GM21447 (cell line): Measurements from ENCODE around the gene FAM53A.

ENCODE experiments used
- ATAC-seq: cut with Tn5 transposase; IDR thresholded peaks from one replicate; pipeline ENCODE4 v1.9.1; 2021; ENCODE audit not compliant: unreplicated experiment

Gene FAM53A

GRCh38 chr4:1661695-1662094 lies 22.4 kb downstream of the FAM53A start:
- ATAC-seq = no peak

GRCh38 chr4:1660948-1661677 lies 23.0 kb downstream of the FAM53A start:
- no peak for ATAC-seq

- ATAC-seq = no peak
Measured at GRCh38 chr4:1659104-1660043, 24.7 kb downstream of the FAM53A start.

DNA sequence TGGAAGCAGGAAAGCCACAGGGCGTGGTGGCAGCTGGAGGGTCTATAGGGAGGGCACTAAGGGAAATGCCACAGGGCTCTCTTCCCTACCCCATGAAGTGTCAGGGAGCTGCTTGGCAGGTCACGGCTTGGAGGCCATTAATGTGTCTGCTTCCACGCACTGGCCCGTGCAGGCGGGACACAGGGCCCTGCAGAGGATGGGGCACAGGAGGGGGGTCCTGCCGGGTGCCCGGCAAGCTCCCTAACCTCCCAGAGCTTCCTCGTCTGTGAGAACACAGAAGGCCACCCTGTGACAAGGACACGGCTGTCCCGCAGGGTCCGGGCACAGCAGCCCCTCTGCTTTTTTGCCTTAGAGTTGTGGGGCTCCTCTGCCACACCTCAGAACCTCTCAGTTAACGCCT lies 25.5 kb downstream of the FAM53A start:
- no peak for ATAC-seq

GRCh38 chr4:1658146-1658545 lies 26.0 kb downstream of the FAM53A start:
- ATAC-seq = no peak

- no peak for ATAC-seq
Measured at GRCh38 chr4:1656986-1657385, 27.1 kb downstream of the FAM53A start.

DNA sequence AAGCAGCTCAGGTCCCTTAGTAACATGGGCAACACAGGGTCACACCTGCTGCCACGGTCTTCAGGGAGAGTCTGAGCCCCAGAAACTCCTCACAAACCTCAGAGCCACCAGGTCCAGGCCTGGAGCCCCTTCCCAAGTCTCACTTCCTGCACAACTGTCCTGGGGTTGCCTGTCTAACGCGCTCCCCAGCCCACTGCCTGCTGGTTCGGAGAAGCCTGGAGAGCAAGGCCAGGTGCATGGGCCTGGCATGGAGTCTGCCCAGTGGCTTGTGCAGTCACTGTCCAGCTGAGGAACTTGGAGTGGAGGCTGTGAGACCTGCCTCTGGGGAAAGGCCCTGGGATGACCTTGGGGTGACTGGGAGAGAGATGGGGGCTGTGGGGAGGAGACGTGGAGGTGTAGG lies 28.0 kb downstream of the FAM53A start:
- no peak for ATAC-seq

GRCh38 chr4:1655676-1656075 lies 28.4 kb downstream of the FAM53A start:
- ATAC-seq = no peak

DNA sequence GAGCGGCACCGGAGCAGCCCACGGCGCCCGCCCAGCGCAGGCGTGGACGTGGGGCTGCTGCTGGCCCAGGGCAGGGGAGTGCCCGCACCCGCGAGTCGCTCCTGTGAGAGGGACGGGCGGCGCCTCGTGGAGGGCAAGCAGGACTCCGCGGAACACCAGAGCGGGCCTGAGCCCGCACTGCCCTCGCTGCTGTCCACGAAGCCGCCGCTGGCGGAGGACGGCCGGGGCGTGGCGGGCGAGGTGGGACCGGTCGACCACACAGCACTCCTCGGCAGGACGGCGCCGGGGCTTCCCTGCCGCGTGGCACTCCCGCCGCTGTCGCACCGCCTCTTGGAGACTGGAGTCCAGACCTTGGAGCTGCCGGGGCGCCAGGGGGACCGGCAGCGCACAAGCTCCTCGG lies 29.0 kb downstream of the FAM53A start:
- no peak for ATAC-seq

- no peak for ATAC-seq
Measured at GRCh38 chr4:1654216-1654955, 29.7 kb downstream of the FAM53A start.

- no peak for ATAC-seq
Measured at GRCh38 chr4:1653776-1654175, 30.3 kb downstream of the FAM53A start.

DNA sequence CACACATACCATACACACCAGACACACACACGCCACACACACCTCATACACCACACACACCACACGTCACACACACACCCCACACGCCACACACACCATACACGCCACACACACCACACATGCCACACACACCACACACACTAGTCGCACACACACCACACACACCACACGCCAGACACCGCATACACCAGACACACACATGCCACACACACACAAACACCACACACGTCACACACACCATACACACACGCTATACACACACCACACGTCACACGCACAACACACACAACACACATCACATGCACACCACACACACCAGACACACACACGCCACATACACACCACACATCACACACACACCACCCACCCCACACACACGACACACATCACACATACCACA lies 32.0 kb downstream of the FAM53A start:
- no peak for ATAC-seq

DNA sequence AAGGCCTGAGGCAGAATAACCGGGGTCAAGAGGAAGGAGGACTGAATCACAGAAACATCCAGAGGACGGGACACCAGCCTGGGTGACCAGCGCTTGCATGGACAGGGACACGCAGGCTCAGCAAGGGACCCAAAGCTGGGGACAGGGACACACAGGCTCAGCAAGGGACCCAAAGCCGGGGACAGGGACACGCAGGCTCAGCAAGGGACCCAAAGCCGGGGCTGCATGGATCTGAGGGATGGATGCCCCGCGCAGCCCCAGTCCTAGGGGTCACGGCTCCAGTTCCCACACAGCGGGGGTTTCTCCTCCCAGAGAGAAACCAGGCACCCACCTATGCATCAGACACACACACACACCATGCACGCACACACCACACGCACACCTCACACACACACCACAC lies 32.5 kb downstream of the FAM53A start:
- ATAC-seq = no peak

GRCh38 chr4:1648962-1649361 lies 35.2 kb downstream of the FAM53A start:
- ATAC-seq = no peak

- ATAC-seq = no peak
Measured at GRCh38 chr4:1647432-1647831, 36.7 kb downstream of the FAM53A start.

DNA sequence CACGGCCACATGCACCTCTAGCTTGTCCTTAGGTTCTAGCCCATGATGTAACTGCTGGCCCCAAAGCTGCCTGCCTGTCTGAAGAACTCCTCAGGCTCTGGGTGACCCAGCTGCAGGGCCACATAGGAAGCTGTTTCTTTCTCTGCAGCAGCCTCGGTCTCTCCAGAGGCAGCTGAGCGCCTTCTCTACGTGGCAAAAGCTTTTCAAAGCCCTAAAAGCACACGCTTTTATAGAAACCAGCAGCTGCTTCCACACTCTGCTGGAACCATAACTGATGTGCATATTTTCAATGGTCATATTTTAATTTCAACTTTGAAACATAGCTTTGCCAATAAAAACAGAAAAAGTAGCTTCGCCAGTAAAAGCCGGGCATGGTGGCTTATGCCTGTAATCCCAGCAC lies 37.4 kb downstream of the FAM53A start:
- no peak for ATAC-seq

GRCh38 chr4:1644891-1645657 lies 39.0 kb downstream of the FAM53A start:
- no peak for ATAC-seq

DNA sequence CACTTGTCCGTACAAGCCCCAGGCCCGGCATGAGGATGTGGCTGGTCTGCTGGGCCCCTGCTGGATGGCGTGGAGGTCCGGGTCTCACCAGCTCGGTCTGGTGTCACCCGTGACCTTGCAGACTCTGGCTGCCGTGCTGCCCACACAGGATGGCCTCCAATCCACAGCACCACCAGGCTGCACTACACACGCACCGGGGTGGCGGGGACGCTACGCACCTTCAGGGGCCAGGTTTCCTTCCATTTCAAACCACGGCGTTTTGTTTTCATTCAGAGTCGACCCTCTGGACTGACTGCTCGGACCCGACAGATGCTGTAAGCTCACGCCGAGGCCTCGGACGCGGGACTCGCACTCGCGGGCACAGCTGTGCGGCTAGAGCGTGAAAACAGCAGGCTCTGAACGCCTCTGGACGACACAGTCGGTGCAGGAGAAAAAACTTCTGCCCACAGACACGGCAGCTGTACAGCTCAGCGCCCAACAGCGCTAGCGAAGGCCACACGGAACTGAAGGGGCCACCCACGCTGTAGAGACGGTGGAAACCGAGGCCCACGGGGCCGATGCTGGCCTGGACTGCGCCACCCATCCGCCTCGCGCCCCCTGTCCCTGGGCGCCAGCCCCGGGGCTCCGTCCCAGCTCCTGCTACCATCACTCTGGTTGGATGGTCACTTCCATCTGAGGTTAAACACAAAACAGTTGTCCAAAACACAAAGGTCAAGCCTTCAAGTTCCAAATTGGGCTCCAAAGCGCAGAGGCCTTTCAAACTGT lies 40.0 kb downstream of the FAM53A start:
- no peak for ATAC-seq

DNA sequence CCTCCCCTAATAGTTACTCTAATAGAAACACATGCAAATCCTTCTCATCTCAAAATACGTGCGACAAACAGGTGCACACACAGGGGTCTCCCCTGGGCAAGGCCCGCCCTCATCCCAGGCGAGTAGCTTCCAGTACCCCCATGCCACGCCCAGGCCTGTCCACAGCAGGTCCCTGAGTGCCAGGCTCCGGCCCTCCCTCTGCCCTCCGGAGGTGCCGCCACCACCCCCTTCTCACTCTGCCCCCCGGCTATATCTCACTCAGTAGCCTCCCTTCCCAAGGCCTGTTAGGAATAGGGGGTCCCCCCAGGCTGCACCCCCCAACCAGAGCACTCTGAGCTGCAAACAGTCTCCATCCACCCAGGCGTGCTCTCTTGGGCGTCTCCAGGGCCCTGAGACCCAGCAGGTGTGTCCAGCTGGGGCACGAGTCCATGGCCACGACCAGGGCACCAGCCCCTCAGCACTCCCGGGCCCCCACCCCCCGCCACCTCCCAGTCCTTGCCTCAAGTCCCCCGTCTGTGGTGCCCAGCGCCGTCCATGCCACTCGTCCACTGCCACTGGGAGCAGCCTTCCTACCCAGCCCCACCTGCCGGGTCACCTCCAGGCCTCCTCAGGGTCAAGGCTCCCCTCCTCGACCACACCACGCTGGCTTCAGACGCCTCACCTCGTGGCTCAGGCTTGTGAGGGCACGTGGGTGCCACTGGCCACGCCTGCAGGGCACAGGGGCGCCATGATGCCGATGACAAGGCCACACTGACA lies 41.7 kb downstream of the FAM53A start:
- ATAC-seq = no peak
